Measurements from ENCODE around the gene CELA2B.

The CELA2B gene

DNA sequence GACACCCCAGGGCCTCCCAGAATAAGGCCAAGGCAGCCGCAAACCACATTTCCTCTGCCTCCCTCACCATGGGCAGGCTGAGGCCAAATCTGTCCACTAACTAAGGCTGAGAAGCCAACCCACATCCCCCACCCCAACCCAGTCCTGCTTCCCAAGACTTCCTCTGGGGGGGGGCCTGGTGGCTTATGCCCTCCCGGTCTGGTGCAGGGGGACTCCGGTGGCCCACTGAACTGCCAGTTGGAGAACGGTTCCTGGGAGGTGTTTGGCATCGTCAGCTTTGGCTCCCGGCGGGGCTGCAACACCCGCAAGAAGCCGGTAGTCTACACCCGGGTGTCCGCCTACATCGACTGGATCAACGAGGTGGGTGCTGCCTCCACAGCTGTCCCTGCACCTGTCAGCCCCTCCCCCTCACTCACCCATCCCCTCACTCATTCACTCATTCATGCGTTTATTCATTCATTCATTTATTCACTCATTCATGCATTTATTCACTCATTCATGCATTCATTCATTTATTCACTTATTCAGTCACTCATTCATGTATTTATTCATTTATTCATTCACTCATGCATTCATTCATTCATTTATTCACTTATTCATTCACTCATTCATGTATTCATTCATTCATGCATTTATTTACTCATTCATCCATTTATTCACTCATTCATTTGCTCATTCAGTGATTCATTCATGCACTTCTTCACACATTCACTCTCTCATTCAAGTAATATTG, 30.3 kb upstream of the CELA2B start:
- Histone ChIP-seq H3K27me3 (ENCODE audit: low read depth, low read length) (no peaks in the 10 kb centered on the region), H3K79me2 (ENCODE audit: low read length) (no peaks in the 10 kb centered on the region), H3K4me2 (ENCODE audit: low read length) (no peak overlapping the region), H3K27ac (ENCODE audit: low read length) (no peak overlapping the region), H3K36me3 (replicated peaks; ENCODE audit: low read depth, low read length) (no peaks in the 10 kb centered on the region), H3K9ac (ENCODE audit: low read length) (no peak overlapping the region), H3K9me3 (ENCODE audit: insufficient read depth, low read length) (no peaks in the 10 kb centered on the region), H3K4me3 (ENCODE audit: low read length) (no peak overlapping the region), H2AFZ (ENCODE audit: low read depth, low read length) (no peak overlapping the region), H4K20me1 (ENCODE audit: insufficient read depth, low read length) (no peaks in the 10 kb centered on the region), H3K4me1 (ENCODE audit: low read length) (no peaks in the 10 kb centered on the region)
- TF ChIP-seq CTCF (IDR thresholded peaks at IDR 0.05; ENCODE audit: low read depth, low read length) (no peak), EZH2phosphoT487 (IDR thresholded peaks at IDR 0.05; ENCODE audit: low read depth) (no peak)

- H3K9ac ChIP-seq (ENCODE audit: low read length), result no peak overlapping the region
- TF ChIP-seq EZH2phosphoT487 (IDR thresholded peaks at IDR 0.05; ENCODE audit: low read depth), result no peak
- no peak for TF ChIP-seq CTCF (IDR thresholded peaks at IDR 0.05; ENCODE audit: low read depth, low read length)
- no peak overlapping the region for H3K27ac ChIP-seq (ENCODE audit: low read length)
- H3K36me3 ChIP-seq (replicated peaks; ENCODE audit: low read depth, low read length), result no peaks in the 10 kb centered on the region
- H4K20me1 ChIP-seq (ENCODE audit: insufficient read depth, low read length), result no peaks in the 10 kb centered on the region
- no peak overlapping the region for H2AFZ ChIP-seq (ENCODE audit: low read depth, low read length)
- H3K27me3 ChIP-seq (ENCODE audit: low read depth, low read length), result no peaks in the 10 kb centered on the region
- no peak overlapping the region for H3K4me2 ChIP-seq (ENCODE audit: low read length)
- H3K79me2 ChIP-seq (ENCODE audit: low read length), result no peaks in the 10 kb centered on the region
- no peaks in the 10 kb centered on the region for H3K4me1 ChIP-seq (ENCODE audit: low read length)
- H3K4me3 ChIP-seq (ENCODE audit: low read length), result no peak overlapping the region
- no peaks in the 10 kb centered on the region for H3K9me3 ChIP-seq (ENCODE audit: insufficient read depth, low read length)
These were observed 29.7 kb upstream of the CELA2B start for GRCh38 chr1:15446212-15446611.

DNA sequence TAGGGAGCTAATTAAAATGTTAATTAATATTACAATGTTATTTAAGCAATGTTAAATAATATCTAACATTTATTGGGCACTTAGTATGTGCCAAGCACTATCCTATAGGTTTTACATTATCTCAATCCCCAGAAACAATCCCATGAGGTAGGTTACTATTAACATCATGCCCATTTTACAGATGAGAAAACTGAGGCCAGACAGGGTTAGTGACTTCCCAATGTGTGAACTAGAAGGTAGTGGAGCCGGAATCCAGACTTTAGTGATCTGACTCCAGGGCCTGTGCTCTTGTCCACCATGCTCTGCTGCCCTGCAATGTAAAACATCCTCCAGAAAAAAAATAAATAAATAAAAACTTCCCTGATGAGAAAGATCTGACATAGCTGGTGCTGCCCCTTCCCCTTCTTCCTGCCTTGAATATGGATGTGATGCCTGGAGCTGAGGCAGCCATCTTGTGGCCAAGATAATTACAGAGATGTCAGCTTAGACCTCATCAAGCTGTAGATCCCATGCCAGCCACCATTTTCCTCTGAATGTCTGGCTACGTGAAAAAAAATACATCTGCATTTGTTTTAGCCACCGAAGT, 26.9 kb upstream of the CELA2B start:
- H3K9me3 ChIP-seq (ENCODE audit: insufficient read depth, low read length), result no peaks in the 10 kb centered on the region
- no peak overlapping the region for H3K4me3 ChIP-seq (ENCODE audit: low read length)
- no peaks in the 10 kb centered on the region for H4K20me1 ChIP-seq (ENCODE audit: insufficient read depth, low read length)
- TF ChIP-seq CTCF (IDR thresholded peaks at IDR 0.05; ENCODE audit: low read depth, low read length) (no peak), EZH2phosphoT487 (IDR thresholded peaks at IDR 0.05; ENCODE audit: low read depth) (no peak)
- H3K27ac ChIP-seq (ENCODE audit: low read length), result no peak overlapping the region
- no peak overlapping the region for H3K4me2 ChIP-seq (ENCODE audit: low read length)
- no peaks in the 10 kb centered on the region for H3K79me2 ChIP-seq (ENCODE audit: low read length)
- no peaks in the 10 kb centered on the region for H3K4me1 ChIP-seq (ENCODE audit: low read length)
- no peaks in the 10 kb centered on the region for H3K36me3 ChIP-seq (replicated peaks; ENCODE audit: low read depth, low read length)
- no peak overlapping the region for H3K9ac ChIP-seq (ENCODE audit: low read length)
- H3K27me3 ChIP-seq (ENCODE audit: low read depth, low read length), result no peaks in the 10 kb centered on the region
- no peak overlapping the region for H2AFZ ChIP-seq (ENCODE audit: low read depth, low read length)

DNA sequence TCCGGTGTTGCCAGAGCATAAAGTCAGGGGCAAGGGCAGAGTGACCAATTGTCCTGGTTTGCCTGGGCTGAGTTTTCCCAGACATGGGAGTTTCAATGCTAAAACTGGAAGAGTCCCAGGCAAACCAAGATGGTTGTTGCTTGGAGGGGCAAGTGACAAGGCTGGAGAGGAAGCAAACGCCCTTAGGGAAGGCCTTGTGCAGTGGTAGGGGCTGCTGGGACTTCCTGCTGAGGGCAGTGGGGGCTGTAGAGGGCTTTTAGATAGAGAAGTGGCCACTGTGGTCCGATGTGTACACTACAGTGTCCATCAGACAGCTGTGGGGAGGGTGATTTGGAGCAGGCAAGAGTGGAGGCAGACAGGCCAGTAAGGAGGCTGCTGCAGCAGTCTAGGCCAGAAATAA, 26.3 kb upstream of the CELA2B start:
- no peaks in the 10 kb centered on the region for H3K79me2 ChIP-seq (ENCODE audit: low read length)
- no peak overlapping the region for H2AFZ ChIP-seq (ENCODE audit: low read depth, low read length)
- H3K4me3 ChIP-seq (ENCODE audit: low read length), result no peak overlapping the region
- no peaks in the 10 kb centered on the region for H3K9me3 ChIP-seq (ENCODE audit: insufficient read depth, low read length)
- no peak overlapping the region for H3K27ac ChIP-seq (ENCODE audit: low read length)
- no peaks in the 10 kb centered on the region for H3K27me3 ChIP-seq (ENCODE audit: low read depth, low read length)
- H3K4me2 ChIP-seq (ENCODE audit: low read length), result no peak overlapping the region
- H3K9ac ChIP-seq (ENCODE audit: low read length), result no peak overlapping the region
- no peaks in the 10 kb centered on the region for H4K20me1 ChIP-seq (ENCODE audit: insufficient read depth, low read length)
- TF ChIP-seq CTCF (IDR thresholded peaks at IDR 0.05; ENCODE audit: low read depth, low read length), result no peak
- TF ChIP-seq EZH2phosphoT487 (IDR thresholded peaks at IDR 0.05; ENCODE audit: low read depth), result no peak
- no peaks in the 10 kb centered on the region for H3K4me1 ChIP-seq (ENCODE audit: low read length)
- no peaks in the 10 kb centered on the region for H3K36me3 ChIP-seq (replicated peaks; ENCODE audit: low read depth, low read length)
